Activated naive CD8-positive, alpha-beta T cell treated with anti-CD3 and anti-CD28 coated beads, Interleukin-2, amount 10 ng/mL, durations not matched to agents 7 days and 5 days (primary cell): Measurements from ENCODE around the gene FBXO15. TPM values are rescaled to one million over a fixed set of nuclear protein-coding genes. Genes with fewer than 3 reads are reported as not detected.

Experiments used
- ATAC-seq: fragments of 150-1000 bp; cut with Tn5 transposase; one replicate; pipeline ENCODE4 v1.10.0; 2021; ENCODE audit warnings: low read depth, moderate library complexity
- POLR2A ChIA-PET: fragments of 350-600 bp; sonication (Branson Sonifier 250); formaldehyde crosslinking; loops from one replicate; lab custom pipeline; 2021; ENCODE audit warnings: antibody characterized with exemption; lab: Charles Lee
- DNase-seq: peaks from one replicate; pipeline ENCODE4 v3.0.0; 2021
- H3K27ac Mint-ChIP-seq: one replicate; pipeline ENCODE4 v1.8.0; 2022; ENCODE audit warnings: mild to moderate bottlenecking, mixed read lengths
- H3K27me3 Mint-ChIP-seq: one replicate; pipeline ENCODE4 v1.8.0; 2022; ENCODE audit warnings: mild to moderate bottlenecking, moderate library complexity, mixed read lengths
- H3K36me3 Mint-ChIP-seq: one replicate; pipeline ENCODE4 v1.8.0; 2021; ENCODE audit warnings: mild to moderate bottlenecking, mixed read lengths
- H3K4me1 Mint-ChIP-seq: one replicate; pipeline ENCODE4 v1.8.0; 2021; ENCODE audit warnings: mixed read lengths
- H3K4me3 Mint-ChIP-seq: one replicate; pipeline ENCODE4 v1.8.0; 2022; ENCODE audit warnings: mild to moderate bottlenecking, moderate library complexity, mixed read lengths
- H3K9me3 Mint-ChIP-seq: one replicate; pipeline ENCODE4 v1.8.0; 2021; ENCODE audit warnings: mixed read lengths
- total RNA-seq, 2 experiments: library from RNA; stranded (reverse); gene quantifications; one replicate each; pipeline ENCODE4 v1.2.3, GENCODE V29; 2021

The FBXO15 gene
- total RNA-seq, 2 experiments from 2014 or later = 2.0 to 2.1 TPM

DNA sequence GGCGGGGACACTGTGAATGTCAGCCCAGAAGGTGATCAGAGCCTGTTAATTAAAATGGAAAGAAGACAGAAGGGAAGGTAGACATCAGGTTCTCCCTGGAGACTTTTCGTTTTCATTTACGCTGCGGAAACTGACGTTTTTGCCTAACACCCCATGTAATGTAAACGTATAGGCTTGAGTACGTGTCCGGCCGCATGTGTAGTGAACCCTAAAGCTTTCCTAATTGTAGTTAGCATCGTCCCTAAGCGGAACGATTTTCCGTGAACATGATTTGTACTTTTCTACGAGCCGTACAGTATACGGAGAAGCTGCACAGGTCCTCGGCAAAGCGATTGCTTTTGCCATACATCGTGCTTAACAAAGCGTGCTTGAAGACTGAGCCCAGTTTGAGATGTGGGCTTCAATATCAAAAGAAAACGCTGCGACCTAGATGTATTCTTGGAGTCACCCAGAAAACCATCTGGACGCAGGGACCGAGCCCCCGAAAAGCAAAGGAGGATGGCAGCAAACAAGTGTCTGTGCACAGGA lies 973 bp upstream of the FBXO15 start:
- ATAC-seq = no peak
- H3K4me1 Mint-ChIP-seq = peaks cover 46% of the 10 kb centered on the region
- no peaks in the 10 kb centered on the region for H3K9me3 Mint-ChIP-seq
- peaks cover 7% of the 10 kb centered on the region for H3K36me3 Mint-ChIP-seq
- no peak for DNase-seq
- no peaks in the 10 kb centered on the region for H3K27me3 Mint-ChIP-seq
- POLR2A ChIA-PET = interaction anchor here (1.4 kb wide), 1 partner anchor 66 kb away, joined by 6 read pairs; no protein-coding TSS in a partner anchor
- peak overlapping the region; percentile 100 for H3K4me3 Mint-ChIP-seq
- peak overlapping the region; percentile 98 for H3K27ac Mint-ChIP-seq

GRCh38 chr18:74147491-74147778 lies 199 bp downstream of the FBXO15 start:
- Mint-ChIP-seq H3K27me3 (peaks cover 2% of the 10 kb centered on the region), H3K4me1 (peaks cover 39% of the 10 kb centered on the region), H3K9me3 (no peaks in the 10 kb centered on the region), H3K27ac (peak overlapping the region; percentile 98), H3K4me3 (peak overlapping the region; percentile 100), H3K36me3 (peaks cover 7% of the 10 kb centered on the region)
- POLR2A ChIA-PET = interaction anchor here (1.5 kb wide), 1 partner anchor 65 kb away, joined by 4 read pairs; no protein-coding TSS in a partner anchor
- no peak for ATAC-seq
- no peak for DNase-seq

- H3K27me3 Mint-ChIP-seq = peaks cover 3% of the 10 kb centered on the region
- H3K9me3 Mint-ChIP-seq = no peaks in the 10 kb centered on the region
- no peak for DNase-seq
- POLR2A ChIA-PET = interaction anchor here (1.5 kb wide), 1 partner anchor 64 kb away, joined by 4 read pairs; no protein-coding TSS in a partner anchor
- H3K4me3 Mint-ChIP-seq = peak overlapping the region; percentile 100
- H3K36me3 Mint-ChIP-seq = peaks cover 7% of the 10 kb centered on the region
- ATAC-seq = no peak
- peaks cover 36% of the 10 kb centered on the region for H3K4me1 Mint-ChIP-seq
- H3K27ac Mint-ChIP-seq = peak overlapping the region; percentile 98
Observed at GRCh38 chr18:74146756-74147155, 878 bp downstream of the FBXO15 start.

GRCh38 chr18:74142252-74142651 lies 5.4 kb downstream of the FBXO15 start:
- Mint-ChIP-seq H3K4me3 (no peak overlapping the region), H3K27me3 (peaks cover 5% of the 10 kb centered on the region), H3K27ac (no peak overlapping the region), H3K36me3 (no peaks in the 10 kb centered on the region), H3K4me1 (peaks cover 14% of the 10 kb centered on the region), H3K9me3 (no peaks in the 10 kb centered on the region)
- ATAC-seq = no peak
- POLR2A ChIA-PET = no interaction called here
- no peak for DNase-seq

DNA sequence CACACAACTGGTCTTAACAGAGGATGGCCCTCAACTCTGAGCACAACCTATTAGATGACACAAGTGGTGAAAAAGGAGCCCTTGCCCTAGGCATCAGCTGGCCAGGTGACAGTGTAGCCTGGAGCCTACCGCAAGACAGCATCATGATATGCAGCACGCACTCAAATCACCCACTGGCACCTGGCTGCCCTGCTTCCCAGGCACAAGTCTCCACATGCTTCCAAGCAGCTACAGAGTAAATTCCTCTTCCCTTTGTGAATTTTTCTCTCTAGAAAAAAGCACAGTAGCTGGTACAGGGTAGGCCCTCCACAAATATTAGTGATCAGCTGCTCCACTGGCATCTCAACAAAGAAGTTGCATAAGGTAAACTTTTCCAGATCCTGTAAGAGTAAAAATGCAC lies 6.0 kb downstream of the FBXO15 start:
- POLR2A ChIA-PET = no interaction called here
- no peak for ATAC-seq

GRCh38 chr18:74140582-74140981 lies 7.1 kb downstream of the FBXO15 start:
- POLR2A ChIA-PET = no interaction called here
- no peaks in the 10 kb centered on the region for H3K36me3 Mint-ChIP-seq
- H3K4me3 Mint-ChIP-seq = no peak overlapping the region
- H3K27me3 Mint-ChIP-seq = peaks cover 5% of the 10 kb centered on the region
- DNase-seq (no peak), ATAC-seq (no peak)
- H3K27ac Mint-ChIP-seq = no peak overlapping the region
- no peaks in the 10 kb centered on the region for H3K9me3 Mint-ChIP-seq
- H3K4me1 Mint-ChIP-seq = peaks cover 8% of the 10 kb centered on the region

More for the DNA sequence above, 6.0 kb downstream of the FBXO15 start:
- Mint-ChIP-seq H3K27ac (no peak overlapping the region), H3K4me1 (peaks cover 9% of the 10 kb centered on the region), H3K4me3 (no peak overlapping the region), H3K9me3 (no peaks in the 10 kb centered on the region), H3K36me3 (no peaks in the 10 kb centered on the region), H3K27me3 (peaks cover 5% of the 10 kb centered on the region)
- no peak for DNase-seq

DNA sequence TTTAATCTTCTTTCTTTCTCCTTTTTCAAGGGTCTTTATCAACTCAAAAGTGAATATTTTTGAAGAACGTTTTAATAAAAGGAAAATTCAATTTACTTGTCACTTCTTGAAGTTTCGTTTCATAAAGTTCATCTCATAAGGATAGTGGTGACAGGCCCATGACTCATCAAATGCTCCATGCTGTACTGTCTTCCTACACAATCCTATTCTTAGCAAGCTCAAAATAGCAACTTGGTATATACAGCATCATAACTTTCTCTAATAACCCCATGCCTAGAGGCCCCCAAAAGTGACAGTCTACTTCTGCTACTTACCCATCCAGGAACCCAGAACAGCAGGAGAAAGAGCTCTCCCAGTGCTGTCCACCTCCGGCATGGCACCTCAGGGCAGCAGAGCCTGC lies 7.7 kb downstream of the FBXO15 start:
- no peak overlapping the region for H3K4me3 Mint-ChIP-seq
- ATAC-seq = peak; percentile 45

GRCh38 chr18:74139411-74139810 lies 8.2 kb downstream of the FBXO15 start:
- peaks cover 8% of the 10 kb centered on the region for H3K4me1 Mint-ChIP-seq
- POLR2A ChIA-PET = no interaction called here
- no peak overlapping the region for H3K4me3 Mint-ChIP-seq
- no peaks in the 10 kb centered on the region for H3K9me3 Mint-ChIP-seq
- H3K27me3 Mint-ChIP-seq = peaks cover 5% of the 10 kb centered on the region
- ATAC-seq (peak; percentile 22), DNase-seq (no peak)
- H3K27ac Mint-ChIP-seq = no peak overlapping the region
- H3K36me3 Mint-ChIP-seq = no peaks in the 10 kb centered on the region

More for the DNA sequence above, 7.7 kb downstream of the FBXO15 start:
- Mint-ChIP-seq H3K27ac (peak overlapping the region; percentile 52), H3K36me3 (no peaks in the 10 kb centered on the region), H3K9me3 (no peaks in the 10 kb centered on the region), H3K4me1 (peaks cover 8% of the 10 kb centered on the region), H3K27me3 (peaks cover 5% of the 10 kb centered on the region)
- POLR2A ChIA-PET = no interaction called here
- DNase-seq = no peak

- H3K27ac Mint-ChIP-seq = no peak overlapping the region
- ATAC-seq = no peak
Observed at GRCh38 chr18:74137920-74138538, 9.6 kb downstream of the FBXO15 start.

DNA sequence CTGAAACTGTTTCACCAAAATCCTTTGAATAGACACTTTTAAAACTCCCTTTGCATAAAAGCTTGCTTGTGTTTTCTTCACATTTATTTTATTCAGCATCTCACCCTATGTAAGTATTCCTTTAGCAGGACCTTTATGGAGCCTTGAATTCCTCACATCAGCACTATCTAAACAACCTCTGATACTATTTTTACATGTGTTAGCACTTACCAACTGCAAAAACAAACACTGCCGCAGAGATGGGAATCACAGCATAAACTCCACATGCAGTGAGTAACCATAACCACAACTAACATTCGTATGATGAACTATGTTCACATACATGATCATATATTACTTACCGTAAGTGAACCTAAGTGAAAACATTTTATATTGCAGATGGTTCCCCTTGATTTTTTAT lies 15.4 kb downstream of the FBXO15 start:
- Mint-ChIP-seq H3K9me3 (no peaks in the 10 kb centered on the region), H3K27me3 (no peaks in the 10 kb centered on the region), H3K36me3 (no peaks in the 10 kb centered on the region), H3K4me1 (no peaks in the 10 kb centered on the region), H3K4me3 (no peak overlapping the region), H3K27ac (no peak overlapping the region)
- DNase-seq (no peak), ATAC-seq (no peak)
- POLR2A ChIA-PET = no interaction called here

More at GRCh38 chr18:74137920-74138538, 9.6 kb downstream of the FBXO15 start:
- H3K9me3 Mint-ChIP-seq = no peaks in the 10 kb centered on the region
- no peaks in the 10 kb centered on the region for H3K36me3 Mint-ChIP-seq
- POLR2A ChIA-PET = no interaction called here
- H3K4me1 Mint-ChIP-seq = peaks cover 8% of the 10 kb centered on the region
- peaks cover 5% of the 10 kb centered on the region for H3K27me3 Mint-ChIP-seq
- no peak for DNase-seq
- no peak overlapping the region for H3K4me3 Mint-ChIP-seq

- Mint-ChIP-seq H3K4me3 (no peak overlapping the region), H3K27ac (no peak overlapping the region), H3K27me3 (no peaks in the 10 kb centered on the region), H3K9me3 (no peaks in the 10 kb centered on the region), H3K4me1 (no peaks in the 10 kb centered on the region), H3K36me3 (no peaks in the 10 kb centered on the region)
- DNase-seq = no peak
- ATAC-seq = no peak
- POLR2A ChIA-PET = no interaction called here
Observed at GRCh38 chr18:74131124-74131523, 16.5 kb downstream of the FBXO15 start.

- no peak for ATAC-seq
- Mint-ChIP-seq H3K9me3 (no peaks in the 10 kb centered on the region), H3K36me3 (no peaks in the 10 kb centered on the region), H3K27me3 (no peaks in the 10 kb centered on the region), H3K4me1 (no peaks in the 10 kb centered on the region), H3K27ac (no peak overlapping the region), H3K4me3 (no peak overlapping the region)
- POLR2A ChIA-PET = no interaction called here
- DNase-seq = no peak
Observed at GRCh38 chr18:74128159-74128558, 19.5 kb downstream of the FBXO15 start.

GRCh38 chr18:74126684-74127655 lies 20.7 kb downstream of the FBXO15 start:
- Mint-ChIP-seq H3K36me3 (no peaks in the 10 kb centered on the region), H3K4me3 (no peak overlapping the region), H3K4me1 (no peaks in the 10 kb centered on the region), H3K27ac (no peak overlapping the region), H3K9me3 (no peaks in the 10 kb centered on the region), H3K27me3 (no peaks in the 10 kb centered on the region)
- POLR2A ChIA-PET = no interaction called here
- DNase-seq = no peak
- no peak for ATAC-seq
